HL-60 (cell line): ENCODE measurements around the gene IL20RA.

Experiments
- DNase-seq, 2 experiments: peaks; one replicate each; pipeline ENCODE4 v3.0.0-alpha.2; 2010 to 2020; ENCODE audit warnings: low read depth in 1 of 2, low spot score in 1 of 2
- H3K27ac ChIP-seq: fragments of 250-450 bp; sonication (Bioruptor Pico); replicated peaks from 2 replicates; pipeline ENCODE4 v1.5.1; 2020; ENCODE audit warnings: mild to moderate bottlenecking, moderate library complexity
- H3K27me3 ChIP-seq: fragments of 250-450 bp; sonication (Bioruptor Pico); 2 replicates; pipeline ENCODE4 v1.5.1; 2021; ENCODE audit warnings: mild to moderate bottlenecking, moderate library complexity; ENCODE audit not compliant: insufficient read depth, poor library complexity, severe bottlenecking
- H3K4me3 ChIP-seq: replicated peaks from 2 replicates; pipeline ENCODE4 v1.5.1; 2011; ENCODE audit warnings: mild to moderate bottlenecking, control low read depth, low read length; ENCODE audit not compliant: insufficient read depth
- GABPA ChIP-seq: IDR thresholded peaks from 2 replicates; pipeline ENCODE4 v1.6.1; 2012; ENCODE audit warnings: low read depth
- POLR2AphosphoS5 ChIP-seq: IDR thresholded peaks from 2 replicates; pipeline ENCODE4 v1.6.1; 2012; ENCODE audit warnings: low read depth
- SPI1 ChIP-seq: IDR thresholded peaks from 2 replicates; pipeline ENCODE4 v1.6.1; 2012; ENCODE audit warnings: low read depth, mild to moderate bottlenecking, borderline replicate concordance
- TF ChIP-seq, protein P1 (sequence below): IDR thresholded peaks from 2 replicates; pipeline ENCODE4 v1.6.1; 2012; ENCODE audit warnings: low read depth; ENCODE audit not compliant: insufficient replicate concordance
- TF ChIP-seq, protein P2 (sequence below): IDR thresholded peaks from one replicate; pipeline ENCODE4 v1.5.1; 2011; ENCODE audit warnings: low read length, control low read depth, inconsistent platforms; ENCODE audit not compliant: insufficient read depth

Gene IL20RA

GRCh38 chr6:136991646-136992045 is 53.1 kb downstream of the IL20RA start:
- Histone ChIP-seq H3K27me3 (peaks cover 42% of the 10 kb centered on the region), H3K27ac (no peak overlapping the region), H3K4me3 (no peak overlapping the region)
- DNase-seq: no peak
- no peak for TF ChIP-seq SPI1

DNA sequence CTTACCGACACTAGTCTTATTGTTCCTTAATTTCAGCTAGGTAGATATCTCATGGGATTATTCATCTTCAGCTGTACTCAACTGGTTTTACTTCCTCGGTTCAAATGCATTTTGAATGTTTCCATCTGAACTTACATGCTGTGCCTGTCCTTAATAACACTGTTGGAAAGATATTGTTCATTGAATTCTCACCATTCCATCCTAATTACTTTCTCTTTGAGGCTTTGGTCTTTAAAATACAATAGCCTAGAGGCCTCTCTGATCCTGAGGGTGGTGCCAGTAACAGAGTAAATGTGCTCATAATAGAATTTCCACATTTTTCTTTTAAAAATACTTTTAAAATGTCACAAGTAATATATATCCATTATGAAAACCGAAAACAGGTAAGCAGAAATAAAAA is 54.0 kb downstream of the IL20RA start:
- Histone ChIP-seq H3K4me3 (no peak overlapping the region), H3K27ac (no peak overlapping the region), H3K27me3 (peaks cover 40% of the 10 kb centered on the region)
- TF ChIP-seq, protein P1, sequence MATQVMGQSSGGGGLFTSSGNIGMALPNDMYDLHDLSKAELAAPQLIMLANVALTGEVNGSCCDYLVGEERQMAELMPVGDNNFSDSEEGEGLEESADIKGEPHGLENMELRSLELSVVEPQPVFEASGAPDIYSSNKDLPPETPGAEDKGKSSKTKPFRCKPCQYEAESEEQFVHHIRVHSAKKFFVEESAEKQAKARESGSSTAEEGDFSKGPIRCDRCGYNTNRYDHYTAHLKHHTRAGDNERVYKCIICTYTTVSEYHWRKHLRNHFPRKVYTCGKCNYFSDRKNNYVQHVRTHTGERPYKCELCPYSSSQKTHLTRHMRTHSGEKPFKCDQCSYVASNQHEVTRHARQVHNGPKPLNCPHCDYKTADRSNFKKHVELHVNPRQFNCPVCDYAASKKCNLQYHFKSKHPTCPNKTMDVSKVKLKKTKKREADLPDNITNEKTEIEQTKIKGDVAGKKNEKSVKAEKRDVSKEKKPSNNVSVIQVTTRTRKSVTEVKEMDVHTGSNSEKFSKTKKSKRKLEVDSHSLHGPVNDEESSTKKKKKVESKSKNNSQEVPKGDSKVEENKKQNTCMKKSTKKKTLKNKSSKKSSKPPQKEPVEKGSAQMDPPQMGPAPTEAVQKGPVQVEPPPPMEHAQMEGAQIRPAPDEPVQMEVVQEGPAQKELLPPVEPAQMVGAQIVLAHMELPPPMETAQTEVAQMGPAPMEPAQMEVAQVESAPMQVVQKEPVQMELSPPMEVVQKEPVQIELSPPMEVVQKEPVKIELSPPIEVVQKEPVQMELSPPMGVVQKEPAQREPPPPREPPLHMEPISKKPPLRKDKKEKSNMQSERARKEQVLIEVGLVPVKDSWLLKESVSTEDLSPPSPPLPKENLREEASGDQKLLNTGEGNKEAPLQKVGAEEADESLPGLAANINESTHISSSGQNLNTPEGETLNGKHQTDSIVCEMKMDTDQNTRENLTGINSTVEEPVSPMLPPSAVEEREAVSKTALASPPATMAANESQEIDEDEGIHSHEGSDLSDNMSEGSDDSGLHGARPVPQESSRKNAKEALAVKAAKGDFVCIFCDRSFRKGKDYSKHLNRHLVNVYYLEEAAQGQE: no peak
- TF ChIP-seq SPI1: no peak
- TF ChIP-seq GABPA: no peak
- TF ChIP-seq, protein P2, sequence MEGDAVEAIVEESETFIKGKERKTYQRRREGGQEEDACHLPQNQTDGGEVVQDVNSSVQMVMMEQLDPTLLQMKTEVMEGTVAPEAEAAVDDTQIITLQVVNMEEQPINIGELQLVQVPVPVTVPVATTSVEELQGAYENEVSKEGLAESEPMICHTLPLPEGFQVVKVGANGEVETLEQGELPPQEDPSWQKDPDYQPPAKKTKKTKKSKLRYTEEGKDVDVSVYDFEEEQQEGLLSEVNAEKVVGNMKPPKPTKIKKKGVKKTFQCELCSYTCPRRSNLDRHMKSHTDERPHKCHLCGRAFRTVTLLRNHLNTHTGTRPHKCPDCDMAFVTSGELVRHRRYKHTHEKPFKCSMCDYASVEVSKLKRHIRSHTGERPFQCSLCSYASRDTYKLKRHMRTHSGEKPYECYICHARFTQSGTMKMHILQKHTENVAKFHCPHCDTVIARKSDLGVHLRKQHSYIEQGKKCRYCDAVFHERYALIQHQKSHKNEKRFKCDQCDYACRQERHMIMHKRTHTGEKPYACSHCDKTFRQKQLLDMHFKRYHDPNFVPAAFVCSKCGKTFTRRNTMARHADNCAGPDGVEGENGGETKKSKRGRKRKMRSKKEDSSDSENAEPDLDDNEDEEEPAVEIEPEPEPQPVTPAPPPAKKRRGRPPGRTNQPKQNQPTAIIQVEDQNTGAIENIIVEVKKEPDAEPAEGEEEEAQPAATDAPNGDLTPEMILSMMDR: no peak
- TF ChIP-seq POLR2AphosphoS5: no peak
- DNase-seq: no peak

- H3K27ac ChIP-seq: no peak overlapping the region
- TF ChIP-seq GABPA (no peak), SPI1 (no peak), POLR2AphosphoS5 (no peak)
- TF ChIP-seq, protein P2: no peak
- TF ChIP-seq, protein P1: no peak
- no peak for DNase-seq
- peaks cover 40% of the 10 kb centered on the region for H3K27me3 ChIP-seq
- no peak overlapping the region for H3K4me3 ChIP-seq
Measured at GRCh38 chr6:136990242-136990578, 54.6 kb downstream of the IL20RA start.

GRCh38 chr6:136989571-136990241 is 55.1 kb downstream of the IL20RA start:
- TF ChIP-seq SPI1 (no peak), GABPA (no peak), POLR2AphosphoS5 (no peak)
- TF ChIP-seq, protein P2: no peak
- TF ChIP-seq, protein P1: no peak
- no peak overlapping the region for H3K4me3 ChIP-seq
- peaks cover 36% of the 10 kb centered on the region for H3K27me3 ChIP-seq
- DNase-seq: no peak
- no peak overlapping the region for H3K27ac ChIP-seq
